ENCODE results near the gene OR4C6.

DNA sequence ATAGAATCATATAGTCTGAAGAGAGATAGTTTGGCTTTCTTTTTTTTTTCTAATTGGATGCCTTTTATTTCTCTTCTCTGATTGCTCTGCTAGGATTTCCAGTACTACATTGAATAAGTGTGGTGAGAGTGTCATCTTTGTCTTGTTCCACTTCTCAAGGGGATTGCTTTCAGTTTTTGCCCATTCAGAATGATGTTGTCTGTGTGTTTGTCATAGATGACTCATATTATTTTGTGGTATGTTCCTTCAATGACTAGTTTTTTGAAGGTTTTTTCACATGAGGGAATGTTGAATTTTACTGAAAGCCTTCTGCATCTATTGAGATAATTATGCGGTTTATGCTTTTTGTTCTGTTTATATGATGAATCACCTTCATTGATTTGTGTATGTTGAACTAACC lies 37.5 kb upstream of the OR4C6 start:
- no peak for TF ChIP-seq CTCF (IDR thresholded peaks at IDR 0.05)
- no peak for TF ChIP-seq EZH2 (IDR thresholded peaks at IDR 0.05; ENCODE audit: borderline replicate concordance, insufficient read depth, low read depth, low read length, poor library complexity, severe bottlenecking)

Data from B cell (primary cell).